Lower leg skin (tissue), 4 donors: Measurements from ENCODE around the gene CENPB. TPM values are rescaled to one million over a fixed set of nuclear protein-coding genes. Genes with fewer than 3 reads are reported as not detected.
A peak's percentile ranks its signal among the peaks of the same experiment; 100 is the strongest.

Experiments
- DNase-seq, 2 donors: peaks; one replicate each; pipeline ENCODE4 v3.0.0-alpha.2; 2019; ENCODE audit warnings: low spot score in 2 of 2
- H3K4me3 ChIP-seq: fragments of 200-600 bp; sonication (generic); 2 replicates; pipeline ENCODE4 v1.5.1; 2017; ENCODE audit warnings: mild to moderate bottlenecking, low read depth; ENCODE audit not compliant: poor library complexity, severe bottlenecking
- CTCF ChIP-seq, 3 donors: fragments of 450-650 bp; IDR thresholded peaks; one replicate each; pipeline ENCODE4 v1.5.1; 2016; ENCODE audit warnings: antibody characterized with exemption in 3 of 3, mild to moderate bottlenecking in 3 of 3, moderate library complexity in 2 of 3
- POLR2A ChIP-seq, 2 donors: fragments of 450-650 bp; IDR thresholded peaks; one replicate each; pipeline ENCODE4 v1.6.1; 2016 to 2017; ENCODE audit warnings: antibody characterized with exemption in 2 of 2, mild to moderate bottlenecking in 1 of 2, moderate library complexity in 1 of 2
- WGBS, 2 donors: methylation state at CpG; one replicate each; pipeline ENCODE4 v1.1.5; 2018; 5-methylcytosine and 5-hydroxymethylcytosine counted together
- intact Hi-C: fragments of 100-400 bp; cut with DNase I; formaldehyde crosslinking; loops from one replicate; pipeline ENCODE4 v1.15.0; 2023; ENCODE audit warnings: low total_unique reads
- total RNA-seq, 4 donors: library from RNA; depleted of rRNA; stranded (reverse); fragments of >200 nt; gene quantifications; one replicate each; pipeline ENCODE4 v1.1.0, GENCODE V29; 2016

CENPB gene
- total RNA-seq, 4 donors from 2014 or later: 94.4 to 109 (median 99.8) TPM

DNA sequence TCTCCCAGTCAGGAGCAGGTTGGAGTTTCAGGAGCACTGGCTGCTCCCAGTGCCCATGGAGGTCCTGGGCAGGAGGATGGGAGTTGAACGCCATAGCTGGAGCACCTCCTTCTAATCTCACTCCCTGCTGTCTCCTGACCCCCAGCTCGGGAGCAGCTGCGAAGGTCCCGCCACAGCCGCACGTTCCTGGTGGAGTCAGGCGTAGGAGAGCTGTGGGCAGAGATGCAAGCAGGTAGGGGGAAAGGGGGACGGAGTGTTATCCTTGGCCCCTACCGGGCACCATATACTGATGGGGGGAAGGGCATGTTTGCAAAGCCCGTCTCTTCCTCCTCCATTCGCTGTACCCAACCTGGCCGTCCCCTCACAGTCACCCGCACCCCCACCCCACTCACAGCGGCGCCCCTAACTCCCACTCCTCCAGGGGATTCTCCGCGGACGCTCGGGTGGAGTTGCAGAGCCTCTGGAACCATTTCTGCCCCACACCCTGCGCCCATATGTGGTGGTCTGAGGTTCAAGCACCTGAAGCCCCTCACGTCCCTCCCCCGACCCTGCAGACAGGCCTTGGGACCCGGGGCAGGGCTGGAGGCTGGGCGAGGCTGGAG is 37.4 kb downstream of the CENPB start:
- WGBS, 2 donors: 81 to 82% methylated on average over 21 to 24 of the region's 24 CpGs
- no peak for TF ChIP-seq CTCF (IDR thresholded peaks at IDR 0.05)
- no peak for TF ChIP-seq POLR2A (IDR thresholded peaks at IDR 0.05)
- no peak overlapping the region for H3K4me3 ChIP-seq
- no peak for DNase-seq
- intact Hi-C loops: no loop called here

DNA sequence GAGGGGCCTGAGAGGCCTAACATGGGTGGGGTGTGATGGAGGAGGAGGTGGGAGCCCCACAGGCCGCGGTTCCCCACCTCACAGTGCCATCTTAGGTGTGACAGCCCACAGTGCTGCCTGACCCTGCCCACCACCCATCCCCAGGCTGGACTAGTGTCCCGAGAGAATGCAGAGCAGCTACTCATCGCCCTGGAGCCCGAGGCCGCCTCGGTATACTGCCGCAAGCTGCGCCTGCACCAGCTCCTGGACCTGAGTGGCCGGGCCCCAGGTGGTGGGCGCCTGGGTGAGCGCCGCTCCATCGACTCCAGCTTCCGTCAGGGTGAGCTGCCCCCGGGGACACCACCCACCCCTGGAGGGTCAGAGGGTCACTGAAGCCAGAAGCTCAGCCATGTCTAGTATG is 38.5 kb downstream of the CENPB start:
- TF ChIP-seq CTCF (IDR thresholded peaks at IDR 0.05): no peak
- no peak for TF ChIP-seq POLR2A (IDR thresholded peaks at IDR 0.05)
- no peak for DNase-seq
- WGBS, 2 donors: 84 to 89% methylated on average over 13 to 16 of the region's 16 CpGs
- no peak overlapping the region for H3K4me3 ChIP-seq
- intact Hi-C loops: no loop called here

DNA sequence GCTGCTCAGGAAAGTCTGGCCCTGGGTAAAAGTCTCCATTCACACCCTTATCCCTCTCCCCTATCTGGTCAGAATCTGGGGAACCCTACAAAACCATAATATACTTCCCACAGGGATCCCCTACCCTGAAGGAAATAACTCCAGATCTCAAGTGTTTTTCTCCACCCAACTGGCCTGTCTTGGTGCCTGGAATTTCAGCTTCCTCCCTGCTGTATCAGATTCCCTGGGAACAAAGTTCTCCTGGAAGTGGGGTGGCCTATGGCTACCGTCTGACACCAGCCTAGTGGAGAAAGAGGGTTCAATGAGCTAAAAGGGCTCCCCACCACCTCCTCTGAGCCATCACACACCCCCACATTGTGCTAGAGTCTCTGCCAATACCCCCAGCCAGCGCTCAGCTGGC is 39.1 kb downstream of the CENPB start:
- H3K4me3 ChIP-seq: no peak overlapping the region
- intact Hi-C loops: no loop called here
- TF ChIP-seq CTCF (IDR thresholded peaks at IDR 0.05) (no peak), POLR2A (IDR thresholded peaks at IDR 0.05) (no peak)
- no peak for DNase-seq
- WGBS, 2 donors: 89 to 92% methylated on average over 2 of the region's 2 CpGs

DNA sequence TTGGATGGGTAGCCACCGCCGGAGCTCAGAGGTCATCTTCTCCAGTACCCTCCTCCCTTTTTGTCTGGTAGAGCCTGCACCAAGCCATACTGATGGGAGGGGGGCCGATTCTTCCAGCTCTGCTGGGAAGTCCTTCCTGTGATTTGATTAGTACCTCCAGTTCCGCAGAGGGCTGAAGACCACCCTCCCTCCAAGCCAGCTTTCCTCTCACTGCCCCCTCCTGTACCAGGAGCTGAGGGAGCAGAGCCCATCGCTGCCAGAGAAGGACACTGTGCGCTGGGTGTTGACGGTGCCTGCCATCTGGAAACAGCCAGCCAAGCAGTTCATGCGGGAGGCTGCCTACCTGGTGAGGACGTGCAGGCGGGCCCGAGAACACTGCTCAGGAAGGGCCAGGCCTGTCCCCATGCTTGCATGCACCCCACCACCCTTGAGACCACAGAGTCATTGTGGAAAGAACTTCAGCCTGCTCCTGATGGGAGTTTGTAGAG is 40.8 kb downstream of the CENPB start:
- intact Hi-C loops: no loop called here
- H3K4me3 ChIP-seq: no peak overlapping the region
- no peak for DNase-seq
- WGBS, 2 donors: 87% methylated on average over 11 of the region's 11 CpGs
- TF ChIP-seq POLR2A (IDR thresholded peaks at IDR 0.05) (no peak), CTCF (IDR thresholded peaks at IDR 0.05) (no peak)

- intact Hi-C loops: no loop called here
- TF ChIP-seq POLR2A (IDR thresholded peaks at IDR 0.05) (no peak), CTCF (IDR thresholded peaks at IDR 0.05) (no peak)
- 48 to 51% methylated on average over 45 of the region's 45 CpGs for WGBS, 2 donors
- DNase-seq: peak; percentile 47 to 92
- H3K4me3 ChIP-seq: no peak overlapping the region
Measured at GRCh38 chr20:3744806-3745685, 41.5 kb downstream of the CENPB start.
